Stimulated activated CD4-positive, alpha-beta T cell treated with anti-CD3 and anti-CD28 coated beads, TNF-alpha, amount 100 ng/mL, for 4 hours (primary cell): ENCODE results near the gene BICRA.
A peak's percentile ranks its signal among the peaks of the same experiment; 100 is the strongest.

ENCODE experiments used
- DNase-seq, 3 experiments: peaks; one replicate each; pipeline ENCODE4 v3.0.0-alpha.2; 2020; ENCODE audit warnings: low read depth in 3 of 3

Gene BICRA

GRCh38 chr19:47601180-47601904 is 7.6 kb upstream of the BICRA start:
- no peak for DNase-seq

GRCh38 chr19:47603706-47604565 is 5.0 kb upstream of the BICRA start:
- no peak for DNase-seq

- DNase-seq, result no peak
Measured at GRCh38 chr19:47607564-47608073, 1.3 kb upstream of the BICRA start.

GRCh38 chr19:47608074-47608918 is 638 bp upstream of the BICRA start:
- DNase-seq, result peak; percentile 91 to 95 (median 91)

GRCh38 chr19:47609906-47610894 is 1.3 kb downstream of the BICRA start:
- peak in 2 of 3 experiments; percentile 13 to 27 for DNase-seq

GRCh38 chr19:47610902-47611301 is 2.0 kb downstream of the BICRA start:
- no peak for DNase-seq

- no peak for DNase-seq
Measured at GRCh38 chr19:47613165-47614020, 4.5 kb downstream of the BICRA start.

- DNase-seq, result no peak
Measured at GRCh38 chr19:47614021-47614295, 5.0 kb downstream of the BICRA start.

- DNase-seq, result no peak
Measured at GRCh38 chr19:47614559-47614958, 5.6 kb downstream of the BICRA start.

GRCh38 chr19:47615230-47615629 is 6.3 kb downstream of the BICRA start:
- DNase-seq, result no peak

GRCh38 chr19:47615714-47616113 is 6.8 kb downstream of the BICRA start:
- no peak for DNase-seq

- DNase-seq, result no peak
Measured at GRCh38 chr19:47618771-47619170, 9.8 kb downstream of the BICRA start.

GRCh38 chr19:47619763-47620162 is 10.8 kb downstream of the BICRA start:
- DNase-seq, result no peak

- no peak for DNase-seq
Measured at GRCh38 chr19:47623151-47623920, 14.4 kb downstream of the BICRA start.

GRCh38 chr19:47623921-47624391 is 15.0 kb downstream of the BICRA start:
- DNase-seq, result no peak

- DNase-seq, result no peak
Measured at GRCh38 chr19:47625650-47626049, 16.7 kb downstream of the BICRA start.

- DNase-seq, result no peak
Measured at GRCh38 chr19:47626238-47626637, 17.3 kb downstream of the BICRA start.

- no peak for DNase-seq
Measured at GRCh38 chr19:47628078-47628771, 19.3 kb downstream of the BICRA start.
